Measurements from ENCODE around the gene CACNB4. TPM values are rescaled to one million over a fixed set of nuclear protein-coding genes. Genes with fewer than 3 reads are reported as not detected.
"Not testable (repeated sequence)": the region's sequence is repeated elsewhere in the genome, so short reads cannot be mapped to it uniquely, and the experiment has no call there.

CACNB4 gene
- polyA plus RNA-seq, 1 donor from 2014 or later = 29.0 TPM

DNA sequence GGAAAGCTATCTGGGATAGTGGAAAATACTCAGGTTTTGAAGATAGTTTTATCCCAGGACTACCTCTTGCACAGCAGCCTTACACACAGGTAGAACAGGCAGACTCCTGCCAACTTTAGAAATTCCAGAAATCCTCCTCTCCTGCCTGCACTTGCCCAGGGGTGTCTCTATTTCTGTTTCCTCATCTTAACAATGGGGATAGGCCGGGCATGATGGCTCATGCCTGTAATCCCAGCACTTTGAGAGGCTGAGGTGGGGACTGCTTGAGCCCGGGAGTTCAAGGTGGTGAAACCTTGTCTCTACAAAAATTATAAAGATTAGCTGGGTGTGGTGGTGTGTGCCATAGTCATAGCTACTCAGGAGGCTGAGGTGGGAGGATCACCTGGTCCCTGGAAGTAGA lies 153.7 kb downstream of the CACNB4 start:
- H4K20me1 ChIP-seq (ENCODE audit: insufficient read depth) = no peaks in the 10 kb centered on the region
- H3K9me2 ChIP-seq (ENCODE audit: insufficient read depth, low read length) = no peaks in the 10 kb centered on the region
- no peaks in the 10 kb centered on the region for H3K9me3 ChIP-seq (ENCODE audit: low read length)
- no peak for TF ChIP-seq EP300 (conservative IDR thresholded peaks at IDR 0.05; ENCODE audit: poor library complexity, severe bottlenecking)
- no peak for TF ChIP-seq SMC3 (conservative IDR thresholded peaks at IDR 0.05; ENCODE audit: poor library complexity)
- TF ChIP-seq, protein P1, sequence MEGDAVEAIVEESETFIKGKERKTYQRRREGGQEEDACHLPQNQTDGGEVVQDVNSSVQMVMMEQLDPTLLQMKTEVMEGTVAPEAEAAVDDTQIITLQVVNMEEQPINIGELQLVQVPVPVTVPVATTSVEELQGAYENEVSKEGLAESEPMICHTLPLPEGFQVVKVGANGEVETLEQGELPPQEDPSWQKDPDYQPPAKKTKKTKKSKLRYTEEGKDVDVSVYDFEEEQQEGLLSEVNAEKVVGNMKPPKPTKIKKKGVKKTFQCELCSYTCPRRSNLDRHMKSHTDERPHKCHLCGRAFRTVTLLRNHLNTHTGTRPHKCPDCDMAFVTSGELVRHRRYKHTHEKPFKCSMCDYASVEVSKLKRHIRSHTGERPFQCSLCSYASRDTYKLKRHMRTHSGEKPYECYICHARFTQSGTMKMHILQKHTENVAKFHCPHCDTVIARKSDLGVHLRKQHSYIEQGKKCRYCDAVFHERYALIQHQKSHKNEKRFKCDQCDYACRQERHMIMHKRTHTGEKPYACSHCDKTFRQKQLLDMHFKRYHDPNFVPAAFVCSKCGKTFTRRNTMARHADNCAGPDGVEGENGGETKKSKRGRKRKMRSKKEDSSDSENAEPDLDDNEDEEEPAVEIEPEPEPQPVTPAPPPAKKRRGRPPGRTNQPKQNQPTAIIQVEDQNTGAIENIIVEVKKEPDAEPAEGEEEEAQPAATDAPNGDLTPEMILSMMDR (IDR thresholded peaks at IDR 0.05; ENCODE audit: poor library complexity, severe bottlenecking) = no peak
- TF ChIP-seq MXI1 (conservative IDR thresholded peaks at IDR 0.05; ENCODE audit: poor library complexity, severe bottlenecking) = no peak
- TF ChIP-seq RAD21 (conservative IDR thresholded peaks at IDR 0.05) = no peak
- no peak for TF ChIP-seq EZH2 (IDR thresholded peaks at IDR 0.05; ENCODE audit: borderline replicate concordance, insufficient read depth, low read length, poor library complexity, severe bottlenecking)
- no peak for TF ChIP-seq POLR2AphosphoS5 (IDR thresholded peaks at IDR 0.05)
- no peak for TF ChIP-seq TAF1 (IDR thresholded peaks at IDR 0.05; ENCODE audit: low read depth)
- TF ChIP-seq, protein P2, sequence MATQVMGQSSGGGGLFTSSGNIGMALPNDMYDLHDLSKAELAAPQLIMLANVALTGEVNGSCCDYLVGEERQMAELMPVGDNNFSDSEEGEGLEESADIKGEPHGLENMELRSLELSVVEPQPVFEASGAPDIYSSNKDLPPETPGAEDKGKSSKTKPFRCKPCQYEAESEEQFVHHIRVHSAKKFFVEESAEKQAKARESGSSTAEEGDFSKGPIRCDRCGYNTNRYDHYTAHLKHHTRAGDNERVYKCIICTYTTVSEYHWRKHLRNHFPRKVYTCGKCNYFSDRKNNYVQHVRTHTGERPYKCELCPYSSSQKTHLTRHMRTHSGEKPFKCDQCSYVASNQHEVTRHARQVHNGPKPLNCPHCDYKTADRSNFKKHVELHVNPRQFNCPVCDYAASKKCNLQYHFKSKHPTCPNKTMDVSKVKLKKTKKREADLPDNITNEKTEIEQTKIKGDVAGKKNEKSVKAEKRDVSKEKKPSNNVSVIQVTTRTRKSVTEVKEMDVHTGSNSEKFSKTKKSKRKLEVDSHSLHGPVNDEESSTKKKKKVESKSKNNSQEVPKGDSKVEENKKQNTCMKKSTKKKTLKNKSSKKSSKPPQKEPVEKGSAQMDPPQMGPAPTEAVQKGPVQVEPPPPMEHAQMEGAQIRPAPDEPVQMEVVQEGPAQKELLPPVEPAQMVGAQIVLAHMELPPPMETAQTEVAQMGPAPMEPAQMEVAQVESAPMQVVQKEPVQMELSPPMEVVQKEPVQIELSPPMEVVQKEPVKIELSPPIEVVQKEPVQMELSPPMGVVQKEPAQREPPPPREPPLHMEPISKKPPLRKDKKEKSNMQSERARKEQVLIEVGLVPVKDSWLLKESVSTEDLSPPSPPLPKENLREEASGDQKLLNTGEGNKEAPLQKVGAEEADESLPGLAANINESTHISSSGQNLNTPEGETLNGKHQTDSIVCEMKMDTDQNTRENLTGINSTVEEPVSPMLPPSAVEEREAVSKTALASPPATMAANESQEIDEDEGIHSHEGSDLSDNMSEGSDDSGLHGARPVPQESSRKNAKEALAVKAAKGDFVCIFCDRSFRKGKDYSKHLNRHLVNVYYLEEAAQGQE (IDR thresholded peaks at IDR 0.05; ENCODE audit: borderline replicate concordance) = no peak
- H3K27me3 ChIP-seq (ENCODE audit: insufficient read depth, low read depth, low read length) = peaks cover 5% of the 10 kb centered on the region
- H3K9ac ChIP-seq (ENCODE audit: low read length) = no peak overlapping the region
- no peak overlapping the region for H3K27ac ChIP-seq (ENCODE audit: low read length)
- no peaks in the 10 kb centered on the region for H3K36me3 ChIP-seq (ENCODE audit: insufficient read depth, low read length)
- H3K79me2 ChIP-seq (replicated peaks; ENCODE audit: insufficient read depth, low read length) = no peaks in the 10 kb centered on the region
- no peaks in the 10 kb centered on the region for H3F3A ChIP-seq (ENCODE audit: insufficient read depth, low read length, poor library complexity, severe bottlenecking)
- H3K4me2 ChIP-seq (ENCODE audit: low read length) = no peak overlapping the region
- no peak overlapping the region for H2AFZ ChIP-seq (ENCODE audit: low read depth, low read length)
- no peak overlapping the region for H3K4me3 ChIP-seq (ENCODE audit: low read length)

DNA sequence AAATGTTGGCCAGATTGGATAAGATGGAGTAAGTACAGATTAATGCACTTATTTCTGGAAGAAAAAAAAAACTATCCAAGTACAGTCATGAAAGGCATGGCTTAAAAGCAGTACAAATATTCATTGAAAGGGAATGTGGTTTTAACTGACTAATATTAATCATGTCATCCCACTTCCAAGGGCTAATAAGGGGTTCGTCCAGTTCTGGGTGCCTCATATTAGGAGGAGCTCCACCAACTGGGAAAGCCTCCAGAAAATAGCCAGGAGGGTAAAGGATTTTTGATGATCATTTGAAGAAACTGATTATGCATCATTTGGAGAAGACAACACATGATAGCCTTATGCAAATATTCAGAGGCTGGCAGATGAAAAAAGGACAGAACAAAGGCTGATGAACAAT lies 155.4 kb downstream of the CACNB4 start:
- Histone ChIP-seq H3K4me3 (ENCODE audit: low read length) (no peak overlapping the region), H2AFZ (ENCODE audit: low read depth, low read length) (no peak overlapping the region), H3K36me3 (ENCODE audit: insufficient read depth, low read length) (no peaks in the 10 kb centered on the region), H3K9ac (ENCODE audit: low read length) (no peak overlapping the region), H3K9me2 (ENCODE audit: insufficient read depth, low read length) (no peaks in the 10 kb centered on the region), H3K27me3 (ENCODE audit: insufficient read depth, low read depth, low read length) (no peaks in the 10 kb centered on the region), H3K9me3 (ENCODE audit: low read length) (no peaks in the 10 kb centered on the region), H3K79me2 (replicated peaks; ENCODE audit: insufficient read depth, low read length) (no peaks in the 10 kb centered on the region), H3F3A (ENCODE audit: insufficient read depth, low read length, poor library complexity, severe bottlenecking) (no peaks in the 10 kb centered on the region), H3K27ac (ENCODE audit: low read length) (no peak overlapping the region), H4K20me1 (ENCODE audit: insufficient read depth) (no peaks in the 10 kb centered on the region), H3K4me2 (ENCODE audit: low read length) (no peak overlapping the region)
- TF ChIP-seq POLR2AphosphoS5 (IDR thresholded peaks at IDR 0.05) = no peak
- no peak for TF ChIP-seq TAF1 (IDR thresholded peaks at IDR 0.05; ENCODE audit: low read depth)
- TF ChIP-seq, protein P1 (IDR thresholded peaks at IDR 0.05; ENCODE audit: poor library complexity, severe bottlenecking) = no peak
- no peak for TF ChIP-seq MXI1 (conservative IDR thresholded peaks at IDR 0.05; ENCODE audit: poor library complexity, severe bottlenecking)
- TF ChIP-seq EP300 (conservative IDR thresholded peaks at IDR 0.05; ENCODE audit: poor library complexity, severe bottlenecking) = no peak
- TF ChIP-seq RAD21 (conservative IDR thresholded peaks at IDR 0.05) = no peak
- no peak for TF ChIP-seq SMC3 (conservative IDR thresholded peaks at IDR 0.05; ENCODE audit: poor library complexity)
- TF ChIP-seq EZH2 (IDR thresholded peaks at IDR 0.05; ENCODE audit: borderline replicate concordance, insufficient read depth, low read length, poor library complexity, severe bottlenecking) = no peak
- TF ChIP-seq, protein P2 (IDR thresholded peaks at IDR 0.05; ENCODE audit: borderline replicate concordance) = no peak

DNA sequence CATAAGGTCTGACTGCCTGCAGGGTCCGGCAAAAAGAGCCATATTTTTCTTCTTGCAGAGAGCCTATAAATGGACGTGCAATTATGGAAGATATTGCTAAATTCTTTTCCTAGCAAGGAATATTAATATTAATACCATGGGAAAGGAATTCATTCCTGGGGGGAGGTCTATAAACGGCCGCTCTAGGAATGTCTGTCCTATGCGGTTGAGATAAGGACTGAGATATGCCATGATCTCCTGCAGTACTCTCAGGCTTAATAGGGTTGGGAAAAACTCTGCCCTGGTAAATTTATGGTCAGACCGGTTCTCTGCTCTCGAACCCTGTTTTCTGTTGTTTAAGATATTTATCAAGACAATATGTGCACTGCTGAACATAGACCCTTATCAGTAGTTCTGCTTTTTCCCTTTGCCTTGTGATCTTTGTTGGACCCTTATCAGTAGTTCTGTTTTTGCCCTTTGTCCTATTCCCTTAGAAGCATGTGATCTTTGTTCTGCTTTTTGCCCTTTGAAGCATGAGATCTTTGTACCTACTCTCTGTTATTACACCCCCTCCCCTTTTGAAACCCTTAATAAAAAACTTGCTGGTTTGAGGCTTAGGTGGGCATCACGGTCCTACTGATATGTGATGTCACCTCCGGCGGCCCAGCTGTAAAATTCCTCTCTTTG lies 156.2 kb downstream of the CACNB4 start:
- not testable (repeated sequence) for H3K9me3 ChIP-seq (ENCODE audit: low read length); H4K20me1 ChIP-seq (ENCODE audit: insufficient read depth); H3K79me2 ChIP-seq (replicated peaks; ENCODE audit: insufficient read depth, low read length); H2AFZ ChIP-seq (ENCODE audit: low read depth, low read length); H3F3A ChIP-seq (ENCODE audit: insufficient read depth, low read length, poor library complexity, severe bottlenecking); H3K9ac ChIP-seq (ENCODE audit: low read length); H3K27ac ChIP-seq (ENCODE audit: low read length); H3K4me2 ChIP-seq (ENCODE audit: low read length); H3K4me3 ChIP-seq (ENCODE audit: low read length); H3K27me3 ChIP-seq (ENCODE audit: insufficient read depth, low read depth, low read length); H3K9me2 ChIP-seq (ENCODE audit: insufficient read depth, low read length); H3K36me3 ChIP-seq (ENCODE audit: insufficient read depth, low read length)
